KOPT-K1 (cell line): Measurements from ENCODE around the gene LRRN4.

ENCODE experiments used
- H3K27ac ChIP-seq: fragments of 200-600 bp; sonication (generic); 2 replicates; pipeline ENCODE4 v1.5.1; 2016; ENCODE audit warnings: antibody characterized with exemption, mild to moderate bottlenecking, low read depth, low read length; ENCODE audit not compliant: poor library complexity, severe bottlenecking
- H3K36me3 ChIP-seq: fragments of 200-600 bp; sonication (generic); 2 replicates; pipeline ENCODE4 v1.5.1; 2017; ENCODE audit warnings: antibody characterized with exemption, mild to moderate bottlenecking, low read length, moderate library complexity; ENCODE audit not compliant: insufficient read depth
- H3K9me3 ChIP-seq: fragments of 200-600 bp; sonication (generic); 2 replicates; pipeline ENCODE4 v1.5.1; 2017; ENCODE audit warnings: antibody characterized with exemption, low read length, mild to moderate bottlenecking; ENCODE audit not compliant: insufficient read depth, poor library complexity, severe bottlenecking

LRRN4 gene

GRCh38 chr20:6053776-6054688 is at the start of gene LRRN4:
Gene LRRN4 (minus strand): TSS chr20:6054060. CDS start chr20:6052799, 1,261 bp downstream.
- no peaks in the 10 kb centered on the region for H3K9me3 ChIP-seq
- no peaks in the 10 kb centered on the region for H3K36me3 ChIP-seq
- H3K27ac ChIP-seq: no peak within 1 kb of the TSS

- Histone ChIP-seq H3K9me3 (no peaks in the 10 kb centered on the region), H3K27ac (no peak overlapping the region), H3K36me3 (no peaks in the 10 kb centered on the region)
Observed at GRCh38 chr20:6103301-6103700, 49.4 kb upstream of the LRRN4 start.

- Histone ChIP-seq H3K9me3 (no peaks in the 10 kb centered on the region), H3K36me3 (no peaks in the 10 kb centered on the region), H3K27ac (no peak overlapping the region)
Observed at GRCh38 chr20:6101346-6101745, 47.5 kb upstream of the LRRN4 start.

GRCh38 chr20:6100246-6100645 is 46.4 kb upstream of the LRRN4 start:
- Histone ChIP-seq H3K9me3 (no peaks in the 10 kb centered on the region), H3K36me3 (no peaks in the 10 kb centered on the region), H3K27ac (no peak overlapping the region)

GRCh38 chr20:6099819-6100218 is 46.0 kb upstream of the LRRN4 start:
- no peak overlapping the region for H3K27ac ChIP-seq
- H3K36me3 ChIP-seq: no peaks in the 10 kb centered on the region
- H3K9me3 ChIP-seq: no peaks in the 10 kb centered on the region

- no peaks in the 10 kb centered on the region for H3K9me3 ChIP-seq
- H3K36me3 ChIP-seq: no peaks in the 10 kb centered on the region
- no peak overlapping the region for H3K27ac ChIP-seq
Observed at GRCh38 chr20:6095409-6095808, 41.5 kb upstream of the LRRN4 start.

GRCh38 chr20:6094565-6094964 is 40.7 kb upstream of the LRRN4 start:
- no peaks in the 10 kb centered on the region for H3K9me3 ChIP-seq
- H3K27ac ChIP-seq: no peak overlapping the region
- H3K36me3 ChIP-seq: no peaks in the 10 kb centered on the region

- no peak overlapping the region for H3K27ac ChIP-seq
- H3K9me3 ChIP-seq: no peaks in the 10 kb centered on the region
- H3K36me3 ChIP-seq: no peaks in the 10 kb centered on the region
Observed at GRCh38 chr20:6094063-6094462, 40.2 kb upstream of the LRRN4 start.

GRCh38 chr20:6091661-6092060 is 37.8 kb upstream of the LRRN4 start:
- H3K9me3 ChIP-seq: peaks cover 3% of the 10 kb centered on the region
- H3K27ac ChIP-seq: no peak overlapping the region
- H3K36me3 ChIP-seq: no peaks in the 10 kb centered on the region

GRCh38 chr20:6086868-6087267 is 33.0 kb upstream of the LRRN4 start:
- Histone ChIP-seq H3K36me3 (no peaks in the 10 kb centered on the region), H3K27ac (no peak overlapping the region), H3K9me3 (peaks cover 8% of the 10 kb centered on the region)

GRCh38 chr20:6083926-6084325 is 30.1 kb upstream of the LRRN4 start:
- Histone ChIP-seq H3K27ac (no peak overlapping the region), H3K9me3 (peaks cover 8% of the 10 kb centered on the region), H3K36me3 (no peaks in the 10 kb centered on the region)

GRCh38 chr20:6081236-6081635 is 27.4 kb upstream of the LRRN4 start:
- no peaks in the 10 kb centered on the region for H3K36me3 ChIP-seq
- H3K9me3 ChIP-seq: peaks cover under 1% of the 10 kb centered on the region
- no peak overlapping the region for H3K27ac ChIP-seq

GRCh38 chr20:6079016-6079415 is 25.2 kb upstream of the LRRN4 start:
- no peaks in the 10 kb centered on the region for H3K9me3 ChIP-seq
- no peak overlapping the region for H3K27ac ChIP-seq
- no peaks in the 10 kb centered on the region for H3K36me3 ChIP-seq

GRCh38 chr20:6075428-6076219 is 21.8 kb upstream of the LRRN4 start:
- Histone ChIP-seq H3K27ac (no peak overlapping the region), H3K36me3 (no peaks in the 10 kb centered on the region), H3K9me3 (no peaks in the 10 kb centered on the region)

- no peak overlapping the region for H3K27ac ChIP-seq
Observed at GRCh38 chr20:6074784-6075183, 20.9 kb upstream of the LRRN4 start.

More at GRCh38 chr20:6074784-6075183, 20.9 kb upstream of the LRRN4 start:
- H3K36me3 ChIP-seq: no peaks in the 10 kb centered on the region
- no peaks in the 10 kb centered on the region for H3K9me3 ChIP-seq
